WI38 (cell line): ENCODE results near the gene TRMT10B.

Experiments
- H3K4me3 ChIP-seq: 2 replicates; pipeline ENCODE4 v1.5.1; 2011; ENCODE audit warnings: low read depth, mild to moderate bottlenecking, control low read depth, low read length
- CTCF ChIP-seq: IDR thresholded peaks from 2 replicates; pipeline ENCODE4 v1.5.1; 2012; ENCODE audit warnings: low read depth, mild to moderate bottlenecking, control low read depth, low read length

Gene TRMT10B

GRCh38 chr9:37739222-37739621 is 14.4 kb upstream of the TRMT10B start:
- no peak overlapping the region for H3K4me3 ChIP-seq
- TF ChIP-seq CTCF = no peak

- no peak for TF ChIP-seq CTCF
- H3K4me3 ChIP-seq = no peak overlapping the region
Measured at GRCh38 chr9:37740128-37740527, 13.5 kb upstream of the TRMT10B start.

- no peak for TF ChIP-seq CTCF
- H3K4me3 ChIP-seq = no peak overlapping the region
Measured at GRCh38 chr9:37740631-37741328, 12.8 kb upstream of the TRMT10B start.

GRCh38 chr9:37745970-37746369 is 7.6 kb upstream of the TRMT10B start:
- no peak overlapping the region for H3K4me3 ChIP-seq
- no peak for TF ChIP-seq CTCF

GRCh38 chr9:37746448-37747270 is 6.9 kb upstream of the TRMT10B start:
- no peak overlapping the region for H3K4me3 ChIP-seq
- no peak for TF ChIP-seq CTCF

- peak; percentile 87 for TF ChIP-seq CTCF
Measured at GRCh38 chr9:37747271-37747753, 6.3 kb upstream of the TRMT10B start.

GRCh38 chr9:37749129-37749528 is 4.5 kb upstream of the TRMT10B start:
- H3K4me3 ChIP-seq = no peak overlapping the region
- no peak for TF ChIP-seq CTCF

More at GRCh38 chr9:37747271-37747753, 6.3 kb upstream of the TRMT10B start:
- H3K4me3 ChIP-seq = no peak overlapping the region
